GDM1 (cell line): ENCODE data around the gene ACSL1.
A peak's percentile ranks its signal among the peaks of the same experiment; 100 is the strongest.
"Not testable (repeated sequence)": the region's sequence is repeated elsewhere in the genome, so short reads cannot be mapped to it uniquely, and the experiment has no call there.

Experiments
- DNase-seq: peaks from one replicate; lab custom pipeline; 2025; lab: John Stamatoyannopoulos, UW

The ACSL1 gene

GRCh38 chr4:184825896-184826690 lies at the start of gene ACSL1:
ACSL1 (minus strand) TSS chr4:184825968; CDS start chr4:184803514, 22,454 bp downstream.
- peak; percentile 64 for DNase-seq

- no peak for DNase-seq
These were observed 47.3 kb upstream of the ACSL1 start for GRCh38 chr4:184873054-184873453.

GRCh38 chr4:184870718-184871117 lies 45.0 kb upstream of the ACSL1 start:
- DNase-seq, result no peak

- no peak for DNase-seq
These were observed 42.9 kb upstream of the ACSL1 start for GRCh38 chr4:184868623-184869022.

DNA sequence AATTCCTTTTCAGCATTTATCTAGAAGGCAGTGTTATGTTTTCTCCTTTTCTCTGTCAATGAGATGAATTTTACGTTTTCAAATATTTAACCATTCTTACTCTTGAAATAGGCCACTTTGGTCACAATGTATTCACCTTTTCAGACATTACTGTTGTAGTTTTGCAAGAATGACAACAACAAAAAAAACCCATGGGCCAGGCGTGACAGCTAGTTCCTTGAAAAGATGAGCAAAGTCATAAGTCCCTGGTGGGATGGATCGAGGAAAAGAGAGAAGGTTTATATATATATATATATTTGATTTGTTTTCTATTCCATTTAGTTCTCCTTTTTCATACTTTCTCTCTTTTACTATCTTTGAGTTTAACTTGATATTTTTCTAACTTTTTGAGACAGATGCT lies 38.1 kb upstream of the ACSL1 start:
- DNase-seq, result no peak

- DNase-seq, result no peak
These were observed 35.3 kb upstream of the ACSL1 start for GRCh38 chr4:184861047-184861446.

- no peak for DNase-seq
These were observed 34.4 kb upstream of the ACSL1 start for GRCh38 chr4:184860018-184860779.

GRCh38 chr4:184857441-184858121 lies 31.8 kb upstream of the ACSL1 start:
- DNase-seq, result no peak

- DNase-seq, result no peak
These were observed 30.5 kb upstream of the ACSL1 start for GRCh38 chr4:184856277-184856609.

DNA sequence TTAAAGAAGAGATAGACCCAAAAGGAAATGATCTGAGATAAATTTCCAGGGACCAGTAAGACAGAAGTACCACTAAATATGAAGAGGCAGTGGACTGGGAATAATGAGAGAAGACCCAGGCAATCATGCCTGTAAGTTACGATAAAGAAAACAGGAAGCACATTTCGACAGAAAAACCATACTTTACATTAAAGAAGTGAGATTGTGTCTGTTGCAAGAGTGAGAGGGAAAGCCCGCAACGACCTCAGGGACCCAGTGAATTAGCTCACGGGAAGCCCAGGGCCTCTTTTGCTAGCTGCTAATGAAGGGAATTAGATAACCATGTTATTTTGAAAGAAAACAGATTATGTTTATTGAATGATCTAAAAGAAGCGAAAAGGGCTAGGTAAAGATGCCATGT lies 28.9 kb upstream of the ACSL1 start:
- peak; percentile 61 for DNase-seq

- DNase-seq, result no peak
These were observed 27.7 kb upstream of the ACSL1 start for GRCh38 chr4:184853436-184853835.

GRCh38 chr4:184851886-184852285 lies 26.1 kb upstream of the ACSL1 start:
- no peak for DNase-seq

DNA sequence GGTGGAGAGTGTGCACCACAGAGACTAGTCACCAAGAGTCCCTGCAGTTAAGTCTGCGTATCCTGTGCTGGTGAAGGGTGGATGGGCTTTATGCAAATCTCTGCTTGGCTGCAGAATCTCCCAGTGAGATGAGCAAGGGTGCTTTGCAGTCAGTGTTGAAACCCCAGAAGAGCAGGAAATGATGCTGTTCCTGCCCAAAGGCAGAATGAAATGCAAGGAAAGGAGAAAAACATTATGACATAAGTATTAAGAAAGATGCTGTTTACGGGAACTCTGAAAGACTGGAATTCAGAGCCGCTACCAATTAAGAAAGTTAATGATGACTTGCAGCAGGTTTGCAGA lies 25.4 kb upstream of the ACSL1 start:
- DNase-seq, result no peak

DNA sequence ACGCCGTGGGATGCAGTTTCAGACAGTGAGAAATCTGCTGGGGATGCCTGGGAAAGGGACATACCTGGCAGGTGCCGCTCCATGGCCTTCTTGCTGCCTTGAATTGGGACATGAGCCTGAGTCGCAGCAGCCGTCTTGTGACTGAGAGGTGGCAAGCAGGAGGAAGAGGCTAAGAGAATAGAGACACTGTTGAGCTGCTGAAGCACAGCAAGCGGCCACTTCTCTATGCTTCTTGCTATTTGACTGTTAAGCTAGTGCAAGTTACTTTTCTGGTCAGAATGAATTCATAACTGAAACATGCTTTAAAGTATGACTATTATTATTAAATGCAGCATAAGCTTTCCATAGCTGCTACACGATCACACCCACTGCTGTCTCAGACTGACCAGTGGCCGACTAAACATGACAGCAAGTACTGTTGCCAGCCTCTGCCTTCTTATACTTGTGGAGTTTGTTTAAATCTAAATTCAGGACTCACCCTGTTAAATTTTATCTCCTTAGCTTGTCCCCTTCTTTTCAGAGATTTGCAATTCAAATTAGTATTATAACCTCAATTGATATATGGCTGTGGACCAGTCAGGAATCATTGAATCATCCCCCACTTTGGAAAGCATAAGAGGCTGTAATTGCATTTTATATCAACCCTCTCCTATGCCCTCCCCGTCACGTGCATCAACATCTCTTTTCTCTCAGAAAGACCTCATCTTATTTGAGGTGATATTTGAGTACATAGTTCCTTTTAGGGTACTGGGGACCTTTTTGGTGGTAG lies 24.8 kb upstream of the ACSL1 start:
- no peak for DNase-seq

DNA sequence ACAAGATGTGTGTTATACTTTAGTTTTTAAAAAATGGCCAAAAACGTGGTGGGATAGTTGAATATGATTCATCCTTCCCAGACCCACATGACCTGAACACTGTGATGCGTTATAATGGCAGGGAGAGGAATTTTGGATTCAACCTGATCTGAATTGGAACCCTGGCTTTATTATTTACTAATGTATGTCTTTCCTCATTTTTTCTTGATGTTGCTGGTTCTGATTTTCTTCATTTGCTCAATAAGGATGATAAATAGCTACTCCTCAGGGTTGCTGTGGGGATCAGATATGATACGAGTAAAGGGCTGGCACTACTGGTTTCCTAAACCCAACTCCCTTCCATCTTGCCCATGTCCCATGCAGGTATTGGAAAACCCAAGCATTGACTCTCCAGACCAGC lies 24.2 kb upstream of the ACSL1 start:
- no peak for DNase-seq

GRCh38 chr4:184849185-184849584 lies 23.4 kb upstream of the ACSL1 start:
- no peak for DNase-seq

GRCh38 chr4:184848510-184848909 lies 22.7 kb upstream of the ACSL1 start:
- DNase-seq, result no peak

DNA sequence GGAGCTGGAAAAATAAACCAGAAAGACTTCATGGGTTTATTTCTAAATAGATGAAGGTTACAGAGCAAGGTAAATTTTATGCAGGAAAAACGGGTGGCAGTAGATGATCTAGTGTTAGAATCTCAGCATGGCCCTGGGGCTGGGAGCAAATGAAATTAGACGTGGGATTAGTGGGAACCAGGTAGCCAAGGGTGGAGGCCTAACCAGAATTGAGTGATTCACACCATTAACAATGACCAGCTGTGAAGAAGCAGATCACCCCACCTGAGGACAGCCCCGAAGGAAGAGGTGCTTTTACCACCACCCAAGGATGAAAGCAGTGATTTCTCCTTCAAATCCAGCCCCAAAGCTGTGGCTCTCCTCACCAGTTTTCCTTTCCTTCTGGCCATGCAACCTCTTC lies 20.8 kb upstream of the ACSL1 start:
- DNase-seq, result no peak

DNA sequence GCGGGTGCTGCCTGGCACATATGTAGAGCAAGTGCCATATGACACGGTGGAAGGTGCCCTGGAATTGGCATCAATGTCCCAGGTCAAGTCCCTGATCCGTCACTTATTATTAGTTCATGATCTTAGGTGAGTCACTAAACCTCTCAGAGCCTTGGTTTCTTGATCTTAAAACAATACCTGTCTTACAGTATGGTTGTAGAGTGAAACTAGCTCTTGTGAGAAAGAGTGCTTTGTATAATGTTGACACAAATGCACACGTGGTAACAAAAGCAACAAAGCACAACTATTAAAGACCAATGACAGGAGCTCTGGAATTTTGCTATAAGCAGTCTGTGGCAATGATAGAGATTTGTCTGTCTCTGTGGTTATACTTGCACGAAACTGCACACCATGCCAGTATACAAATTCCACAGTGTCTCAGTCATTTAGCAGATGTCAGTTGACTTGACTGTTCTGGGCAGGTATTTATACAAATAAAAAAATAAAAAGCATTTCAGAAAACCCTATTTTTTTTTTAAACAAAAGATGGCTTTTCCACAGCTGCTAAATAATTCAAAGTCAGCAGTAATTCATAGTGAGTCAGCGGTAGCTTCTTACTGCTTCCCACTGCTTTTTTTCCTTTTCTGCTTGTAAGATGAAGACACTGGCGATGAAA lies 19.7 kb upstream of the ACSL1 start:
- DNase-seq, result no peak

- DNase-seq, result no peak
These were observed 19.0 kb upstream of the ACSL1 start for GRCh38 chr4:184844742-184845141.

DNA sequence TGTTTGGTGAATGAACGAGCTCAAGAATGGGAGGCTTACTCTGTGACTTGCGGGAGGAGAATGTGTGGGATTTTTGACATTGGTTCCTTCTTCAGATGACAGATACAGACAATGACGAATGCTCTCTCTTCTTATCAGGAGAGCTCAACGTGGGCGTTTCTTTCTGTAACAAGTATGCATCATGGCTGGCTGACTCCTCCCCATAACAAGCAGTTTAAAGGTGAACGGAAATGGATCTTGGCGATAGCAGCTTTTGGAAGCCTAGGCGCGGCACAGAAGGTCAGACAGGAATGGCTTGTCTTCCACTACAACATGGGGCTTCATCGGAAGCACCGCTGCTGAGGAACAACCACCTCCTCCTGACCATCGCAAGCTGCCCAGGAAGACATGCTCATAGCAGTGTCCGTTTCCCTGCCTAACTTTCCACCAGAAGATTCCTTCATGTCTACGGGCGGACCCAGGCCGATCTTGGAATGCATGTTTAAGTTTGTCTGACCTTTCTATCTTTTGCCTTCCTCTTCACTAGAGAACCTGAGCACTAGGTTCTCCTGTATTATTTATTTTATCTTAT lies 18.3 kb upstream of the ACSL1 start:
- no peak for DNase-seq

GRCh38 chr4:184839075-184839399 lies 13.3 kb upstream of the ACSL1 start:
- not testable (repeated sequence) for DNase-seq
